HL-60/S4 (cell line): ENCODE measurements around the gene RMDN3.

Source experiments
- in situ Hi-C: fragments of 300-500 bp; cut with MboI; formaldehyde crosslinking; loops from 2 replicates; pipeline ENCODE4 v1.14.3; 2022; ENCODE audit warnings: low sequenced_read_pairs

The RMDN3 gene

DNA sequence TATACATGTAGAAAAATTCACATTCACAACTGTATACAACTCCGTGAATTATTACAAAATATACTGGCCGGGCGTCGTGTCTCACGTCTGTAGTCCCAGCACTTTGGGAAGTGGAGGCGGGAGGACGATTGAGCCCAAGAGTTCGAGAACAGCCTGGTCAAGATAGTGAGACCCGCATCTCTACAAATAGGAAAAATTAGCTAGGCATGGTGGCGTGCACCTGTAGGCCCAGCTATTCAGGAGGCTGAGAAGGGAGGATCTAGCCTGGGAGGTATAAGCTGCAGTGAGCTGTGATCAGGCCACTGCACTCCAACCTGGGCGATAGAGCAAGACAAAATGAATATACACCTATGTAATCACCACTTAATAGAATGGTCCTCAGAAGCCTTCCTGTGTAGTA lies 58.8 kb downstream of the RMDN3 start:
- in situ Hi-C loops: no loop called here

DNA sequence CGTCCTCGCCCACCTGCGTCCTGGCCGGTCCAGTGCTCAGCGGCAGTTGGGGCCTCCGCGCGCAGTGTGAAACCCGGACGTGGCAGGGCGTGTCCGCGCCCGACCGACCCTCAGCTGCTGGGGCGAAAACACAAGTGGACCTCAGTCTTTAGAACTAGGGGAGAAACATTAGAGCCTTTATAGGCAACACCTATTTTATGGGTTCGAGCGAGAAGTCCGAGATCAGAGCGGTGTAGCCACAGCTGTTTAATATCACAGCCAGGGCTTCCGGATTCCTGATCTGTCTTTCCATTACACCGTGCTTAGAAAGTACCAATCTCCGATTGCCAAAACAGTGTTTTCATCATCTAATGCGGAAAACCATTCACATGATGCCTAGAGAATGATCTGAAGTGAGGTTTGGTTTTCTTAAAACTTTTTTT lies 59.6 kb downstream of the RMDN3 start:
- in situ Hi-C loops: no loop called here

DNA sequence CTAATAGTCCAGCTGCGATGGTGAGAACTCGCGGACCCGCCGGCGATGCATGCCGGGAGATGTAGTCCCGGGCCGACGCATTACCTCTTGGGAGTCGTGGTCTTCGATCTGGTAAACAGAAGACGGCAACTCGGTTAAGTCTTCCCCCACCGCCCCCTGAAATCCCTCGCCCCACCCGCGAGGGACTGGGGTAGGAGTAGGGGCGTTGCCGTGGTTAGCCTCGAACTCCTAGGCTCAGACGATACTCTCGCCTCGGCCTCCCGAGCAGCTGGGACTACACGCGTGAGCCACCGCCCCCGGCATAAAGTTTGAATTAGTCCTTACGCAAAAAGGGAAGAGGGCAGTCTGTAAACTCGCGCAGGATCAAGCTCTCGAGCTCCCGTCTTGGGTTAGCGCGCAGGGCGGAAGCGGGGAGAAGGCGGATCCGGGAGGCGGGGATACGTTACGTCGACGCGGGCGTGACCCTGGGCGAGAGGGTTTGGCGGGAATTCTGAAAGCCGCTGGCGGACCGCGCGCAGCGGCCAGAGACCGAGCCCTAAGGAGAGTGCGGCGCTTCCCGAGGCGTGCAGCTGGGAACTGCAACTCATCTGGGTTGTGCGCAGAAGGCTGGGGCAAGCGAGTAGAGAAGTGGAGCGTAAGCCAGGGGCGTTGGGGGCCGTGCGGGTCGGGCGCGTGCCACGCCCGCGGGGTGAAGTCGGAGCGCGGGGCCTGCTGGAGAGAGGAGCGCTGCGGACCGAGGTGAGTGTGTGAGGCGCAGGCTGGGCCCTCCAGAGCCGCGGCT lies 60.2 kb downstream of the RMDN3 start, which contains the start of gene RAD51:
Gene RAD51 (plus strand): TSS at position 487 of the 781 bp plus-strand sequence. CDS start 3,585 bp downstream, outside the sequence.
- in situ Hi-C loops: no loop called here

- in situ Hi-C loops: no loop called here
These were observed 61.0 kb downstream of the RMDN3 start for GRCh38 chr15:40693904-40694687.

- in situ Hi-C loops: no loop called here
These were observed 63.3 kb downstream of the RMDN3 start for GRCh38 chr15:40691737-40692136.

DNA sequence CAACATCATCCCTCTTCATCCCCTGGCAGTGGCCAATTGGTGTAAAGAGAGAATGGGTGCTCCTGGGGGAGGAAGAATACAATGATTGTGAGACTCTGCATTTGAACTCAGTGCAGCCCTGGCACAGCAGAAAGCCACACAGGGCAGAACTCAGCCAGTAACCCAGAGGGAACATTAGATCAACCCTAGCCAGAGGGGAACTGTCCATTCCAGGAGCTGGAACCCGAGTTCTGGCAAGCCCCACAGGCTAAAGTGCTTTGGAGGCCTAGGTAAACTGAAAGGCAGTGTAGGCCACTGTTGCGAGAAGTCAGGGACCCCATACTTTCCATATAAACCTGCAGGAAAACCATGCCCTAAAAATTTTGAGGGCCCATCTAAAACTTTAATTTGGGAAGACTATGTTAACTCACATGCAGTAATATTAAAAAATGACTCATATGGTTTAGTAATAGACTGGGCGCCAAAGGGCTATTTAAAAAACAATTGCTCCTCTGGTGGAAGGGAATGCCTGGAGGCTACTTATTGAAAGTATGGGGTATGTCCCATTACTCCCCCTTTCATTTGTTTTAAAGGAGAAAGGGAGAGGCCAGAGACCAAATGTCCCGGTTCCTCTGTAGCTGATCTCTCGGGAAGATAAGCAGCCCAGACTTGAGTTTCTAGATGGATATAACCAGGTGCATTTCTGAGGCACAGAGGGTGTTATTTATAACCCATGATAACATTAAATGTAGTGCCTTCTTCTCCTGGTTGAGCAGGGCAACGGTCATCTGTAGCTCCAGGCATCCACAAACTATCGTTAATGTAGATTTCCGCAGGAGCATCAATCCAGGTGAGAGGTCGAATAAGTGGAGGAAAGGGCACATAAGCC lies 65.9 kb downstream of the RMDN3 start:
- in situ Hi-C loops: no loop called here
